Esophagus muscularis mucosa (tissue), 3 donors: Measurements from ENCODE around the gene PATL1.

Source experiments
- POLR2A ChIP-seq: fragments of 450-650 bp; IDR thresholded peaks from one replicate; pipeline ENCODE4 v1.6.1; 2017; ENCODE audit warnings: antibody characterized with exemption, moderate library complexity, mild to moderate bottlenecking, low read depth
- POLR2AphosphoS5 ChIP-seq, 2 donors: sonication (generic); formaldehyde crosslinking; IDR thresholded peaks; one replicate each; pipeline ENCODE4 v1.6.1; 2017; ENCODE audit warnings: antibody characterized with exemption in 2 of 2
- TF ChIP-seq, protein P1 (sequence below), 3 experiments: fragments of 200-600 bp in 2 of 3; fragments of 450-650 bp in 1 of 3; sonication (generic) in 2 of 3; IDR thresholded peaks; one replicate each; pipeline ENCODE4 v1.5.1; 2017 to 2019; ENCODE audit warnings: antibody characterized with exemption in 3 of 3, mild to moderate bottlenecking in 2 of 3, moderate library complexity in 1 of 3

DNA sequence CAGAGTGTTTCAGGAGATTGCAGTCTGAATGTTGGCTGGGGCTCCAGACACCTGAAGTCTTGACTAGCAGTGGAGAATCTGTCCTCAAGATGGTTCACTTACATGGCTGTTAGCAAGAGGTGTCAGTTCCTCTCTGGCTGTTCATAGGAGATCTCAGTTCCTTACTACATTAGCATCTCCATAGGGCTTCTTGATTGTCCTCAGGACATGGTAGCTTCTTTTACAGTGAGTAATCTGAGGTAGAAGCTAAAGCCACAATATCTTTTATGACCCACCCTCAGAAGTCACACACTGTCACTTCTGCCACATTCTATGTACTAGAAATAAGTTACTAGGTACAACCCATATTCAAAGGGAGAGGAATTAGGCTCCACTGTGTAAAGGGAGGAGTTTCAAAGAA lies 10.5 kb upstream of the PATL1 start:
- TF ChIP-seq, protein P1, sequence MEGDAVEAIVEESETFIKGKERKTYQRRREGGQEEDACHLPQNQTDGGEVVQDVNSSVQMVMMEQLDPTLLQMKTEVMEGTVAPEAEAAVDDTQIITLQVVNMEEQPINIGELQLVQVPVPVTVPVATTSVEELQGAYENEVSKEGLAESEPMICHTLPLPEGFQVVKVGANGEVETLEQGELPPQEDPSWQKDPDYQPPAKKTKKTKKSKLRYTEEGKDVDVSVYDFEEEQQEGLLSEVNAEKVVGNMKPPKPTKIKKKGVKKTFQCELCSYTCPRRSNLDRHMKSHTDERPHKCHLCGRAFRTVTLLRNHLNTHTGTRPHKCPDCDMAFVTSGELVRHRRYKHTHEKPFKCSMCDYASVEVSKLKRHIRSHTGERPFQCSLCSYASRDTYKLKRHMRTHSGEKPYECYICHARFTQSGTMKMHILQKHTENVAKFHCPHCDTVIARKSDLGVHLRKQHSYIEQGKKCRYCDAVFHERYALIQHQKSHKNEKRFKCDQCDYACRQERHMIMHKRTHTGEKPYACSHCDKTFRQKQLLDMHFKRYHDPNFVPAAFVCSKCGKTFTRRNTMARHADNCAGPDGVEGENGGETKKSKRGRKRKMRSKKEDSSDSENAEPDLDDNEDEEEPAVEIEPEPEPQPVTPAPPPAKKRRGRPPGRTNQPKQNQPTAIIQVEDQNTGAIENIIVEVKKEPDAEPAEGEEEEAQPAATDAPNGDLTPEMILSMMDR (IDR thresholded peaks at IDR 0.05), result no peak
- TF ChIP-seq POLR2AphosphoS5 (IDR thresholded peaks at IDR 0.05) (no peak), POLR2A (no peak)
